Neuron (in vitro differentiated cells): ENCODE measurements around the gene P2RX1.

ENCODE experiments used
- H2AFZ ChIP-seq: one replicate; pipeline ENCODE4 v1.6.1; 2013; ENCODE audit warnings: low read depth, mild to moderate bottlenecking, inconsistent platforms, low read length, moderate library complexity
- H3K27me3 ChIP-seq: one replicate; pipeline ENCODE4 v1.6.1; 2013; ENCODE audit warnings: low read length; ENCODE audit not compliant: insufficient read depth
- H3K36me3 ChIP-seq: one replicate; pipeline ENCODE4 v1.6.1; 2013; ENCODE audit warnings: low read length; ENCODE audit not compliant: insufficient read depth
- H3K4me1 ChIP-seq: one replicate; pipeline ENCODE4 v1.6.1; 2013; ENCODE audit warnings: low read length; ENCODE audit not compliant: insufficient read depth
- H3K4me3 ChIP-seq: 2 replicates; pipeline ENCODE4 v1.5.1; 2013; ENCODE audit warnings: mild to moderate bottlenecking, low read length, moderate library complexity
- H3K9me3 ChIP-seq: one replicate; pipeline ENCODE4 v1.6.1; 2013; ENCODE audit warnings: low read length

Gene P2RX1

DNA sequence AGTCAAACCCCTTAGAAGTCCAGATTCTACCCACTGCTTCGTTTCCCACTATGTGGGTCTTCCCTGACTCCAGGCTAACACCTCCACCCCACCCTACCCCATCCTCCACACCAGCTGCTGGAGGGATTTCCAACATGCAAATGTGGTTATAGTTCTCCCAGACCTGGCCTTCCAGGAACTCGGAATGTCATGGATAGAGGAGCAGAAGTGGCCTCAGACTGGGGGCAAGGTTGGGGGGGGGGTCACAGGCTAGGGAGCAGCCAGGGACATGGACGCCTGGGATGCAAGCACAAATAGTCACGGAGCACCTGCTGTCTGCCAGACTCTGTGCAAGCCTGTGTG, 25.4 kb downstream of the P2RX1 start:
- Histone ChIP-seq H3K4me3 (no peak overlapping the region), H2AFZ (no peak overlapping the region), H3K36me3 (no peaks in the 10 kb centered on the region), H3K9me3 (no peaks in the 10 kb centered on the region), H3K27me3 (peaks cover 49% of the 10 kb centered on the region), H3K4me1 (peaks cover 5% of the 10 kb centered on the region)

DNA sequence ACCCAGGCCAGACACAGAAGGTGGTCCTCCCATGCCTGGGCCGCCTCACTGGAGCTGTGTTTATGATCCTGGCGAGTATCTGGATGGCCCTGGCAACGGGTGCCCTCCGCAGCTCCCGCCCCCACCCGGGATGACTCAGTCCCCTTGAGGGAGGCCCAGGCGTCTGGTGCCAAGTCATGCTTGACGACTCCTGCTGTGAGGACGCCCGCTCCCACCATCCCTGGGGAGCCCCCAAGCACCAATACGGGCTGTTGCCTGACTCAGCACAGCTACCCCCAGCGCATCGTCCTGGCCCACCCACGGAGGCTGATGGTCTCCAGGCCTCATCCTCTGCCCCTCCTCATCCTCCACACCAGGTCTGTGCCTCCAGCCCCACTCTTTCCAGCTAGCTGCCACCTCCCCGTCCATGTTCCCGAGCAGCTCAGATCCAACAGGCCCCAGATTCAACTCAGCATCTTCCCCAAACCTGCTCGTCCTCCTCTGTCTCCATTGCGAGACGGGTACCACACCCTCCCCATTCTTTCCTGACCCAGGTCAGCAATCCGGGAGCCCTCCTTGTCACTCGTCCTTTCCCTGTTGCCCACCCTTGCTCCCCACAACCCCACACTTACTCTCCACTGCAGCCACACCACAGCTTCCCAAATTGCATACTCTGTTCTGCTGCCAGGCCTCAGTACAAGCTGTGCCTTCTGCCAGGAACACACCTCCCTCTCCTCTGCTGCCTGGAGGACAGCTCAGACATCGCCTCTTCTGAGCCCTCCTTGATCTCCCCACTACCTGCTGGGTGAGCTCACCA, 26.0 kb downstream of the P2RX1 start:
- no peaks in the 10 kb centered on the region for H3K9me3 ChIP-seq
- H3K4me3 ChIP-seq: no peak overlapping the region
- H3K36me3 ChIP-seq: no peaks in the 10 kb centered on the region
- H3K4me1 ChIP-seq: peaks cover 5% of the 10 kb centered on the region
- H2AFZ ChIP-seq: no peak overlapping the region
- H3K27me3 ChIP-seq: peaks cover 49% of the 10 kb centered on the region

DNA sequence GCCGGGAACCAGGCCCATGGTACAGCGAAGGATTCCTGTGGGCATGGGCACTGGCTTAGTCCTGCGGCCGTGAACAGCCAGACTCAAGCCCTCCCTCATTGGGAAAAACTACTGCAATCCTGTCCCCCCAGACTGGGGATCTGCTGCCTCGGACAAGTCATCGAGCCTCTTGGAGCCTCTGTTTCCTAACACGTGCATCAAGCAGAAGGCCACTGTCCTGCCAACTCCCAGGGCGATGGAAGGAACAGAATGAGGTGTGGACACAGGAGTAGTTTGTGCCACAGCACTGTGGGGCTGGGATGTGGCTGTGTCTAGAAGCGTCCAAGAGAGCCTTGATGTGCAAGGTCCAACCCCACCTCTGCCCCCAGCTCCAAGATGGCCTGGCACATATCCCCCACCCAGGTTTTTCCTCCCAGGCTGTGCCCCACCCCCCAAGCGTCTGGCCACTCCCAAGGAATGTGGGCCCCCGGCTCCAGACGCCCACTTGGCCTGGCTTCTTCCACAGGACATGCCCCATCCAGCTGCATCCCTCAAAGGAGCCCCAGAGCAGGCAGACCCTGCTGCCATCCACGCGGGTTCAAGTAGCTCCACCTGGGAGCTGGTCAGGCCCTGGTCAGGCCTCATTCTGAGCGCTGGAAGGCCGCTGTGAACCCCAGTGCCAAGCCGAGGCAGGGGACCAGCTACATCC, 26.8 kb downstream of the P2RX1 start:
- Histone ChIP-seq H3K4me1 (peaks cover 5% of the 10 kb centered on the region), H2AFZ (no peak overlapping the region), H3K9me3 (no peaks in the 10 kb centered on the region), H3K36me3 (no peaks in the 10 kb centered on the region), H3K4me3 (no peak overlapping the region), H3K27me3 (peaks cover 44% of the 10 kb centered on the region)

DNA sequence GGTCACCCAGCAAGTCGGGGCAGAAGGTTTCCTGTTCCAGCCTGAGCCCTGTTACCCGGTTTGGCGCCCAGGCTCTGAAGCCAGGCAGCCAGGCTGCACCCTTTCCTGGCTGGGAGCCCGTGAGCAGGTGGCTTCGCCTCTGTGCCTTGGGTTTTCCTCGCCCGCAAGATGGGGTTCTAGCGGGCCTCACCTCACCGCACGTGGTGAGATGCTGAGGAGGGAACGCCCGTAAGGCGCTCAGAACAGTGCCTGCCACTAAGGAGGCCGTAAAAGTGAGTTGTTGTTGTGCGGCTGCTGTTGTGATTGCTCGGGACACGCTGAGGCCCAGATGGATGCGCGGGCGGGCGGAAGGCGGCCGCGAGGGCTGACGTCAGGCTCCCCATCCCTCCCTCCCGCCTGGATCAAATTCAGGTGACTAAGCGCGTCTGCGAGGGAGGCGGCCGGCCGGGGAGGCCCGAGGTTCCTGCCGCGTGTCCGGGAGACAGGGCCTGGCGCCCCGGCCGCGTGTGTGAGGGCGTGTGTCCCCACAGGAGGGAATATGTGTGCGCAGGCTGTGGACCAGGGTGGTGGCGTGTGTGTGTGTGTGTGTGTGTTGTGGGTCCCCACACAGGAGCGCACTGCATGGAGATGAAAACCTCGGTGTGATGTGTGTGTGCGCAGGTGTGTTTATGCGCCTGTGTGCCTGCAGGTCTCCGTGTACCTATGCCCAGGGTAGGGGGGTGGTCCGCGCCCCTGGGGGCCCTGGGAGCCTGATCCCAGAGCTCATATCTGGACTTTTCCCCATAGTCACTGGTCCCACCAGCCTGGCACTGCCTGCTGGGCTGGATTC, 27.7 kb downstream of the P2RX1 start:
- Histone ChIP-seq H2AFZ (no peak overlapping the region), H3K27me3 (peaks cover 44% of the 10 kb centered on the region), H3K4me3 (no peak overlapping the region), H3K9me3 (no peaks in the 10 kb centered on the region), H3K4me1 (peaks cover 5% of the 10 kb centered on the region), H3K36me3 (no peaks in the 10 kb centered on the region)

DNA sequence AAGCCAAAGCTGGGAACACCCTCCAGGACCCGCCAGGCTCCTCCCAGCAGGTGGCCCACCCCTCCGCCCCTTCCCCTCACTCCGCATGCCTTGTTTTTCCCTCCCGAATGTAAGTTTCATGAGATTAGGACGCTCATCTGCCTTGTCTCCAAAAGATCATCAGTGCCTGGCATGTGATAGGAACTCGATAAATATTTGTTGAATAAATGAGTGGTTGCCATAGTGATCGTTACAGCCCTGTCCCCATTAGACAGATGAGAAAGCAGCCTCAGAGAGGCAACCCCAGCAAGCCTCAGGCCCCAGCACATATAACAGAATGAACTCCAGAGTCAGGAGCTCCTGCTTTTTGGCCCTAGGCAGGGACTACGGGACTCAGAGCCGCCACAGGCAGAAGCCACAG, 28.5 kb downstream of the P2RX1 start:
- Histone ChIP-seq H3K4me1 (peaks cover 5% of the 10 kb centered on the region), H3K9me3 (no peaks in the 10 kb centered on the region), H3K4me3 (no peak overlapping the region)

DNA sequence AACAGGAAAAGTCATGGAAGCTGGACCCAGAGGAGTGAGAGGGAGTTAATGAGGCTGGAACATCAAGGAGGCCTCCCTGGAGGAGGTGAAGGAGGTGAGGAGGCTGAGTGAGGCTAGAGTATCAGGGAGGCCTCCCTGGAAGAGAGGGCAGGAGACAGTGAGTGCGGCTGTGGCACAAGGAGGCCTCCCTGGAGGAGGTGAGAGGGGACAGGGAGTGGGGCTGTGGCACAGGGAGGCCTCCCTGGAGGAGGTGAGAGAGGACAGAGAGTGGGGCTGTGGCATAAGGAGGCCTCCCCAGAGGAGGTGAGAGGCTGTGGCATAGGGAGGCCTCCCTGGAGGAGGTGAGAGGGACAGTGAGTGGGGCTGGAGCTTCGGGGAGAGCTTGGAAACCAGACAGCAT, 28.9 kb downstream of the P2RX1 start:
- Histone ChIP-seq H2AFZ (no peak overlapping the region), H3K4me3 (no peak overlapping the region), H3K36me3 (no peaks in the 10 kb centered on the region), H3K27me3 (peaks cover 44% of the 10 kb centered on the region), H3K4me1 (peaks cover 5% of the 10 kb centered on the region), H3K9me3 (no peaks in the 10 kb centered on the region)

More for the DNA sequence above, 28.5 kb downstream of the P2RX1 start:
- H3K36me3 ChIP-seq: no peaks in the 10 kb centered on the region
- H2AFZ ChIP-seq: no peak overlapping the region
- peaks cover 44% of the 10 kb centered on the region for H3K27me3 ChIP-seq

DNA sequence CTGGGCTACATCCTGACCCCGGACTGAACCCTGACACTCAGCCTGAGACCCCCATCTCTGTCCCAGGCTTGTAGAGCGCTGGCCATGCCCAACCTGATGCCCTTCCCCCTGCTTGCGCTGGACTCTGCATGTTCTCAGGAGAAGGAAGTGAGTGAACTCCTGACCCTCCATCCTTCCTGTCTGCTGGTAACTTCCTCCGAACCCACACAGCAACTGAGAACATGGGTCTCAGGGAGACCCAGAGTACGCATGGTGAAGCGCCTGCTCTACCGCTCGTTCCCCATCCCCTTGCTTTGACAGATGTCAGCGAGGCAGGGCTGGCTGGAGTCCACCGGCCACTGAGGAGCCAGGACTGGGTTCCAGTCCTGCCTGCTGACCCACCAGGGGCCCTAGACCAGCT, 29.5 kb downstream of the P2RX1 start:
- Histone ChIP-seq H3K27me3 (peaks cover 40% of the 10 kb centered on the region), H2AFZ (no peak overlapping the region), H3K4me3 (no peak overlapping the region), H3K4me1 (peaks cover 1% of the 10 kb centered on the region), H3K36me3 (no peaks in the 10 kb centered on the region), H3K9me3 (no peaks in the 10 kb centered on the region)

DNA sequence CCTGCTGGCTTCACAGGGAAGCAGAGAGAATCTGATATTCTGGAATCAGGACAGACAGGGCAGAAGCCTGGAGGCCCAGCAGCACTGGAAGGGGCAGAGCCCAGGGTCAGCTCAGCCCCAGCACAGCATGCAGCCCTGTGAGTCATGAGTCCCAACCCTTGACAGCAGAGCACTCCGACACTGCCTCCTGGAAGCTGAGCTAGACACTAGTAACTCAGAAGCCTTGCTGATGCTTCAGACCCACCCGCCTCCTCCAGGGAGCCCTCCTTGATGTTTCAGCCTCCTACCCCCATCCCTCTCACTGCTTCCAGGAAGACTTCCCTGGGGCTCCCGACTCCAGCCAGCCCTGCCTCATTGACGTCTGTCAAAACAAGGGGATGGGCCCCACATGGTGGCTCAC, 30.3 kb downstream of the P2RX1 start:
- Histone ChIP-seq H3K27me3 (peaks cover 32% of the 10 kb centered on the region), H3K4me3 (no peak overlapping the region), H2AFZ (no peak overlapping the region), H3K9me3 (no peaks in the 10 kb centered on the region), H3K4me1 (no peaks in the 10 kb centered on the region), H3K36me3 (no peaks in the 10 kb centered on the region)

DNA sequence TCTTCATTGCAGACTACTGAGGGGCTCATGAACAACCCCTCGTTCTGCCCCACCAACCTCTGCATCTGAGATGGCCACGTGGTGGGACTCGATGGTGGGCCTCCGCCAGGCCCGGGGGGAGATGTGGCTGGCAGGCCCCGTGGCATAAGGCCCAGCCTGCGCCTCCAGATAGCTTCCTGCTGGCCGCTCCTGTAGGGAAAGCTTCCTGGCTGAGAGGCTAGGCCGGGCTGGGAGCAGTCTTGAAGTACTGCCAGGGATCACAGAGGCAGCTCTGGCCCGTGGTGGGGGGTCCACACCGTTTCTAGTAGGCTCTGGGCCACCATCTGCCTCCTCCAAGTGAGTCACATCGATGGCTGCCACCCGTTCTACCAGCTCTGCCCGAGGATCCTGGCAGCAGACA, 31.0 kb downstream of the P2RX1 start:
- H3K36me3 ChIP-seq: no peaks in the 10 kb centered on the region
- H3K9me3 ChIP-seq: no peaks in the 10 kb centered on the region
- H2AFZ ChIP-seq: no peak overlapping the region
- no peaks in the 10 kb centered on the region for H3K4me1 ChIP-seq
- no peak overlapping the region for H3K4me3 ChIP-seq
- peaks cover 25% of the 10 kb centered on the region for H3K27me3 ChIP-seq

DNA sequence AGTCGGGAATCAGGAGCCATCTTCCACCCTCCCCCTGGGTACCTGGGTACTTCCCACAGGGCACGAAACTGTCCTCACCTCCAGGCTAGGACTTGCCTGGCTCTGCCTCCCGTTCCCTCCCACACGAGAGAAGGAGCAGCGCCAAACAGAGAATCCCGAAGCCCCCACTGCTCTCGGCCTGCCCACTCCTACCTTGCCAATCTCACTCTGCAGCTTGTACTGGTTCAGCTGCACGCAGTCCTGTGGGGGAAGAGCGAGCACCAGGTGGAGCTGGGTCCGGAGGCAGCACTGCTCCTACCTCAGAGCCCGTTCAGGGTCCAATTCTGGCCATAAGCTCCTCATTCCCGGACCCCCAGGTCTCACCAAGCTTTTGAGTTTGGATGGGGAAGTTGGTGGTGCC, 32.1 kb downstream of the P2RX1 start:
- Histone ChIP-seq H2AFZ (no peak overlapping the region), H3K4me1 (peaks cover 9% of the 10 kb centered on the region), H3K4me3 (no peak overlapping the region), H3K9me3 (no peaks in the 10 kb centered on the region), H3K36me3 (no peaks in the 10 kb centered on the region), H3K27me3 (peaks cover 17% of the 10 kb centered on the region)

DNA sequence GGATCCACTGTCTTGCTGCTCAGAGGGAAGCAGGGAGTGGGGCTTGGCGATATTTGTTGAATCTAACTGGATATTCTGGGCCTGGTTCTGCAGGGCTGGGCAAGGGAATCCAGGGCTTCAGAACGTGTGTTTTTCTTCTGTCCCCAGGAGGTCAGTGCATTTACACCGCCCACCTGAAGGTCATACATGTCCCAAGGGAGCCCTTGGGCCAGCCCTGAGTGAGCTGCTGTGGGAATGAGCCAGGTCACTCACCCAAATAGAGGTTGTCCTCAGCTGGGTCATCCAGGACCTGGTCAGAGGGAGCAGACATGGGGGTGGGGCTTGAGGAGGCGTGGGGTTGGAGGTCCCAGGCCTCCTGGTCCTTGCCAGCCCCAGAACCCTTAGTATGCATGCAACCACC, 34.0 kb downstream of the P2RX1 start:
- H3K4me1 ChIP-seq: peaks cover 11% of the 10 kb centered on the region
- no peak overlapping the region for H2AFZ ChIP-seq
- H3K9me3 ChIP-seq: no peaks in the 10 kb centered on the region

DNA sequence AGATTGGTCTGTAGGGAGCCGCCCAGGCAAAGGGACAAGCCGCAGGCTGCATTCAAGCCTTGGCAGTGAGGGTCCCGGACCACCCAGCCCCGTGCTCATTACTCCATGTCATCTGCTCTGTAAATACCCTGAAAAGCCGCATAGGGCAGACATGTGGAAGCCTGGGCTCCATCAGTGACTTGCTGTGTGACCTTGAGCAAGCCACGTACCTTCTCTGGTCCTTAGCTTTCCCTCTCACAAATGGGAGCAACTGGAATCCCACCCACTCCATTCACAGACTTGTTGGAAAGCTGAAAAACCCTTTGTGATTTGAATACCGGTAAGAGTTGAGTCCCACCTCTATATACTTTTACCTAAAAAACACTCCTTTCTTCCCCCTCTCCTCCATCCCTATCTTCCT, 35.3 kb downstream of the P2RX1 start:
- H3K4me3 ChIP-seq: no peak overlapping the region
- H3K9me3 ChIP-seq: no peaks in the 10 kb centered on the region
- H2AFZ ChIP-seq: no peak overlapping the region
- no peaks in the 10 kb centered on the region for H3K27me3 ChIP-seq
- H3K36me3 ChIP-seq: no peaks in the 10 kb centered on the region
- H3K4me1 ChIP-seq: peaks cover 11% of the 10 kb centered on the region

More for the DNA sequence above, 34.0 kb downstream of the P2RX1 start:
- Histone ChIP-seq H3K4me3 (no peak overlapping the region), H3K27me3 (peaks cover 3% of the 10 kb centered on the region), H3K36me3 (no peaks in the 10 kb centered on the region)
